ENCODE data around the gene TRIM2. TPM values are rescaled to one million over a fixed set of nuclear protein-coding genes. Genes with fewer than 3 reads are reported as not detected.

The TRIM2 gene
- total RNA-seq, 3 donors from 2014 or later = 26.7 to 109 (median 52.4) TPM

- TF ChIP-seq POLR2A (IDR thresholded peaks at IDR 0.05) (no peak), POLR2AphosphoS5 (IDR thresholded peaks at IDR 0.05) (no peak), CTCF (IDR thresholded peaks at IDR 0.05) (no peak)
- peak; percentile 36 to 60 for DNase-seq (ENCODE audit: low spot score in 2 of 2)
- Histone ChIP-seq H3K4me3 (peak overlapping the region; percentile 60 to 79 (median 78)), H3K4me1 (peaks cover 0 to 4% of the 10 kb centered on the region in 2 donors), H3K27ac (peak overlapping the region; percentile 93 to 94), H3K9me3 (no peaks in the 10 kb centered on the region), H3K36me3 (no peaks in the 10 kb centered on the region), H3K27me3 (no peaks in the 10 kb centered on the region)
- intact Hi-C loops (cut with DNase I; ENCODE audit: low total_unique reads) = no loop called here
These were observed 18.6 kb downstream of the TRIM2 start for GRCh38 chr4:153222707-153223426.

DNA sequence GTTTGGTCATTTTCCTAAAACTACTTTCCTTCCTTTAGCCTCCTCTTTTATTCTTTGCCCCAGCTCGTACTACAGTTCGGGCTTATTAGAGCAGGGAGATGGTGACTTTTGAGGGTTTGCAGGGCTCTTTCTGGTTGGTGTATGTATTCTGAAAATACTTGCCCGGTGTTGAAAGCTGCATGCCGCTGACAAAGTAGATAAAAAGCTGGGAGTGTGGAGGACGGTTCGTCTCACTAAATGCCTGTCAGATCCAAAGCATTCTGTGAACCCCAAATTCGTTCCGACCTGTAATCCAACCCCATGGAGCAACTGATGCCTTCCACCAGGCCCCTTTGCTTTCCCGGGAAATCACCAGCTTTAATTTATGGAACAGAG, 19.2 kb downstream of the TRIM2 start:
- Histone ChIP-seq H3K27ac (peak overlapping the region; percentile 93 to 94), H3K9me3 (no peaks in the 10 kb centered on the region), H3K36me3 (no peaks in the 10 kb centered on the region), H3K4me1 (peaks cover 0 to 4% of the 10 kb centered on the region in 2 donors), H3K27me3 (no peaks in the 10 kb centered on the region), H3K4me3 (peak overlapping the region; percentile 60 to 79 (median 78))
- TF ChIP-seq POLR2A (IDR thresholded peaks at IDR 0.05) (no peak), POLR2AphosphoS5 (IDR thresholded peaks at IDR 0.05) (no peak), CTCF (IDR thresholded peaks at IDR 0.05) (no peak)
- DNase-seq (ENCODE audit: low spot score in 2 of 2) = no peak
- intact Hi-C loops (cut with DNase I; ENCODE audit: low total_unique reads) = no loop called here

DNA sequence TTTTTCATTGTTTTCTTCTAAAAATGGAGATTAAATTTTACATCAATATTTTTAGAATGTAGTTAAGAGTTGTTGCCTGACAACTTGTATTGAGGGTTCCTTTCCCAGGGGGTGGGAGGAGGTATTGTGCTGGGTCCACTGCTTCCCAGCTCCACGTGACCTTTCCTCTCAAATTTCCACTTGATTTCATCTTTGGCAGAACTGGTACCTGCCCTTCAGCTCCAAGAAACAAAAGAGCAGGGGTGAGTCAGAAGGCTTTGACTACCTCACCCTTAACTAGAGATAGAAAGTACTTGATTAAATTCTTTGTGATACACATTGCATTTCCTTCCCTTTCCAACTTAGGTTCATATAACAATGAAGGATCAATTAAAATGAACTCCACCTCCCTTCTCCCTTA, 19.7 kb downstream of the TRIM2 start:
- peak overlapping the region; percentile 93 to 94 for H3K27ac ChIP-seq
- no peaks in the 10 kb centered on the region for H3K27me3 ChIP-seq
- H3K4me3 ChIP-seq = peak overlapping the region; percentile 60 to 79 (median 78)
- no peak for DNase-seq (ENCODE audit: low spot score in 2 of 2)
- no peaks in the 10 kb centered on the region for H3K36me3 ChIP-seq
- TF ChIP-seq POLR2AphosphoS5 (IDR thresholded peaks at IDR 0.05) = no peak
- peaks cover 0 to 4% of the 10 kb centered on the region in 2 donors for H3K4me1 ChIP-seq
- no peaks in the 10 kb centered on the region for H3K9me3 ChIP-seq
- intact Hi-C loops (cut with DNase I; ENCODE audit: low total_unique reads) = loop anchor here (1.0 kb wide), 1 partner anchor 26 kb away; no protein-coding TSS in a partner anchor

DNA sequence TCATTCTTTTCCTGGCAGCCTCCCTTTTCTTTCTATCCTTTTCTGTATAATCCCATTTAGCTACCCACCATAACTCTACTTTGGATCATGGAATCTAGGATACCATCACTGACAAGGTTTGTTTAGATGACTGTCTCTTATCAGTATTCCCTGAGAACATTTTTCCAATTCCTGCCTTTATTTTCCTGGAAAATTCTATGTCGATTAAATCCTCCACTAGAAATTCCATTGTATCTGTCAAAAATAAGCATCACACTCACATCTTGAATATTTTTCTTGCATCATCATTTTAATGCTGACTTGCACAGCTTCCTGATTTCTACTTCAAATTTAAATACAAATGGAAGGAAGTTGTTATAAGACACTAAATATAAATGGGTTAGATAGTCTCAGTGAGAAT, 20.2 kb downstream of the TRIM2 start:
- DNase-seq (ENCODE audit: low spot score in 2 of 2) = no peak
- Histone ChIP-seq H3K27me3 (no peaks in the 10 kb centered on the region), H3K4me3 (peak overlapping the region in 2 of 3 donors; percentile 78 to 79), H3K4me1 (peaks cover 0 to 4% of the 10 kb centered on the region in 2 donors), H3K36me3 (no peaks in the 10 kb centered on the region), H3K27ac (peak overlapping the region; percentile 93 to 94), H3K9me3 (no peaks in the 10 kb centered on the region)
- TF ChIP-seq CTCF (IDR thresholded peaks at IDR 0.05) = no peak
- no peak for TF ChIP-seq POLR2AphosphoS5 (IDR thresholded peaks at IDR 0.05)
- no peak for TF ChIP-seq POLR2A (IDR thresholded peaks at IDR 0.05)
- intact Hi-C loops (cut with DNase I; ENCODE audit: low total_unique reads) = loop anchor here (1.0 kb wide), 1 partner anchor 26 kb away; no protein-coding TSS in a partner anchor

DNA sequence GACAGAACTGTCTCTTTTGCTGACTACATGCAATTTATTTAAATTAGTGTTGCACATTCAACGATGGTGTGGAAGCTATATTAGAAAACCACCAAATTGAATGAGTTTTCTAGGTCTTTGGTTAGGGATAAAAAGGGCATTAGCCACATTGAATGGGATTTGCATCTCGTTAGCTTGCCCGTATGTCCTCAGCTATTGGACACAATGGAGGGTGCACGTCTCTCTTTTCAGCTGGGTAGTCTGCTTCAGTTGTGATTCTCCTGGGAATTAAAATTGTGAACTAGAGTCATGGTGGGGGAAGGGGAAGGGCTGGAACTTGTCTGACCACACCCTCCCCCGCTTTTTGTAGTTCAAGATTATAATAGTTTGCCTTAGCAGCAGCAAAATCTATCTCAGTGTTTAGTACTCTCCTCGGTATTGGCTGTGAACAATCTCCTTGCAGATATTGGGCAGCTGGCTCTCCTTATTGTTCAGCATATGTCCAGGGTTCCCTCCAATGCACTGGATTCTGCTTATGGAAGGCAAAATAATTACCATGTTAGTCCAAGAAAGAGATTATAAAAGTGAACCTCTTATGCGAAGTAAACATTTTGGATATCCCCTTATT, 23.3 kb downstream of the TRIM2 start:
- intact Hi-C loops (cut with DNase I; ENCODE audit: low total_unique reads) = no loop called here
- Histone ChIP-seq H3K9me3 (no peaks in the 10 kb centered on the region), H3K4me1 (peaks cover 0 to 4% of the 10 kb centered on the region in 2 donors), H3K4me3 (no peak overlapping the region), H3K36me3 (no peaks in the 10 kb centered on the region), H3K27ac (no peak overlapping the region), H3K27me3 (no peaks in the 10 kb centered on the region)
- TF ChIP-seq POLR2A (IDR thresholded peaks at IDR 0.05) (no peak), CTCF (IDR thresholded peaks at IDR 0.05) (no peak), POLR2AphosphoS5 (IDR thresholded peaks at IDR 0.05) (no peak)
- DNase-seq (ENCODE audit: low spot score in 2 of 2) = no peak
